ENCODE data around the gene ATP8A2. TPM values are rescaled to one million over a fixed set of nuclear protein-coding genes. Genes with fewer than 3 reads are reported as not detected.
"Not testable (repeated sequence)": the region's sequence is repeated elsewhere in the genome, so short reads cannot be mapped to it uniquely, and the experiment has no call there.

Gene ATP8A2
- total RNA-seq, 4 donors from 2014 or later: 0.16 to 0.54 (median 0.26) TPM

- no peak for TF ChIP-seq CTCF (IDR thresholded peaks at IDR 0.05)
- TF ChIP-seq EP300 (IDR thresholded peaks at IDR 0.05): no peak
- no peak for TF ChIP-seq POLR2A (IDR thresholded peaks at IDR 0.05)
- TF ChIP-seq POLR2AphosphoS5 (IDR thresholded peaks at IDR 0.05): no peak
- Histone ChIP-seq H3K9me3 (no peaks in the 10 kb centered on the region), H3K36me3 (no peaks in the 10 kb centered on the region), H3K27me3 (no peaks in the 10 kb centered on the region), H3K27ac (no peak overlapping the region), H3K4me3 (no peak overlapping the region), H3K4me1 (no peaks in the 10 kb centered on the region)
- WGBS, 2 donors (ENCODE audit: low coverage in 1 of 2): 88 to 100% methylated on average over 2 of the region's 2 CpGs
- no peak for ATAC-seq
Observed at GRCh38 chr13:25777509-25777908, 405.7 kb downstream of the ATP8A2 start.

- no peaks in the 10 kb centered on the region for H3K9me3 ChIP-seq
- 75 to 84% methylated on average over 7 of the region's 7 CpGs for WGBS, 2 donors (ENCODE audit: low coverage in 1 of 2)
- no peak for ATAC-seq
- no peak overlapping the region for H3K4me3 ChIP-seq
- no peaks in the 10 kb centered on the region for H3K27me3 ChIP-seq
- H3K36me3 ChIP-seq: no peaks in the 10 kb centered on the region
- H3K27ac ChIP-seq: no peak overlapping the region
- no peak for TF ChIP-seq CTCF (IDR thresholded peaks at IDR 0.05)
- TF ChIP-seq EP300 (IDR thresholded peaks at IDR 0.05): no peak
- TF ChIP-seq POLR2AphosphoS5 (IDR thresholded peaks at IDR 0.05): no peak
- TF ChIP-seq POLR2A (IDR thresholded peaks at IDR 0.05): no peak
- no peaks in the 10 kb centered on the region for H3K4me1 ChIP-seq
Observed at GRCh38 chr13:25778365-25778764, 406.6 kb downstream of the ATP8A2 start.

- ATAC-seq: no peak
- Histone ChIP-seq H3K36me3 (no peaks in the 10 kb centered on the region), H3K4me1 (no peaks in the 10 kb centered on the region), H3K27ac (no peak overlapping the region), H3K4me3 (no peak overlapping the region), H3K9me3 (no peaks in the 10 kb centered on the region), H3K27me3 (no peaks in the 10 kb centered on the region)
- 66 to 77% methylated on average over 4 of the region's 4 CpGs for WGBS, 2 donors (ENCODE audit: low coverage in 1 of 2)
- TF ChIP-seq EP300 (IDR thresholded peaks at IDR 0.05): no peak
- TF ChIP-seq POLR2A (IDR thresholded peaks at IDR 0.05): no peak
- TF ChIP-seq CTCF (IDR thresholded peaks at IDR 0.05): no peak
- no peak for TF ChIP-seq POLR2AphosphoS5 (IDR thresholded peaks at IDR 0.05)
Observed at GRCh38 chr13:25778808-25779305, 407.1 kb downstream of the ATP8A2 start.

- no peaks in the 10 kb centered on the region for H3K9me3 ChIP-seq
- ATAC-seq: no peak
- WGBS, 2 donors (ENCODE audit: low coverage in 1 of 2): 92% methylated on average over 2 of the region's 2 CpGs; no CpG with 5 or more reads in 1 of the 2 donors
- no peak overlapping the region for H3K4me3 ChIP-seq
- no peak for TF ChIP-seq POLR2A (IDR thresholded peaks at IDR 0.05)
- H3K36me3 ChIP-seq: no peaks in the 10 kb centered on the region
- peaks cover 6% of the 10 kb centered on the region for H3K27me3 ChIP-seq
- no peak overlapping the region for H3K27ac ChIP-seq
- no peaks in the 10 kb centered on the region for H3K4me1 ChIP-seq
Observed at GRCh38 chr13:25783076-25783475, 411.3 kb downstream of the ATP8A2 start.

GRCh38 chr13:25783601-25784024 is 411.8 kb downstream of the ATP8A2 start:
- 41 to 58% methylated on average over 5 of the region's 5 CpGs for WGBS, 2 donors (ENCODE audit: low coverage in 1 of 2)
- TF ChIP-seq POLR2AphosphoS5 (IDR thresholded peaks at IDR 0.05): no peak
- Histone ChIP-seq H3K9me3 (no peaks in the 10 kb centered on the region), H3K27ac (no peak overlapping the region), H3K27me3 (peaks cover 11% of the 10 kb centered on the region), H3K4me3 (no peak overlapping the region), H3K36me3 (no peaks in the 10 kb centered on the region), H3K4me1 (no peaks in the 10 kb centered on the region)
- ATAC-seq: no peak

- TF ChIP-seq POLR2AphosphoS5 (IDR thresholded peaks at IDR 0.05) (no peak), CTCF (IDR thresholded peaks at IDR 0.05) (no peak), POLR2A (IDR thresholded peaks at IDR 0.05) (no peak), EP300 (IDR thresholded peaks at IDR 0.05) (no peak)
- Histone ChIP-seq H3K4me3 (no peak overlapping the region), H3K27ac (no peak overlapping the region), H3K4me1 (no peaks in the 10 kb centered on the region), H3K36me3 (no peaks in the 10 kb centered on the region), H3K27me3 (peaks cover 13% of the 10 kb centered on the region), H3K9me3 (no peaks in the 10 kb centered on the region)
- ATAC-seq: no peak
- 62 to 74% methylated on average over 4 of the region's 4 CpGs for WGBS, 2 donors (ENCODE audit: low coverage in 1 of 2)
Observed at GRCh38 chr13:25784119-25784518, 412.3 kb downstream of the ATP8A2 start.

- not testable (repeated sequence) for ATAC-seq, H3K27ac ChIP-seq, H3K4me1 ChIP-seq, H3K36me3 ChIP-seq, H3K9me3 ChIP-seq, H3K4me3 ChIP-seq
- WGBS, 2 donors (ENCODE audit: low coverage in 1 of 2): 83 to 100% methylated on average over 1 of the region's 1 CpG
- peaks cover 13% of the 10 kb centered on the region for H3K27me3 ChIP-seq
Observed at GRCh38 chr13:25790137-25790536, 418.4 kb downstream of the ATP8A2 start.
